Glutamatergic neuron (in vitro differentiated cells): ENCODE results near the gene CARNS1. TPM values are rescaled to one million over a fixed set of nuclear protein-coding genes. Genes with fewer than 3 reads are reported as not detected.
"Not testable (repeated sequence)": the region's sequence is repeated elsewhere in the genome, so short reads cannot be mapped to it uniquely, and the experiment has no call there.

Experiments
- DNase-seq: peaks from one replicate; pipeline ENCODE4 v3.0.0; 2022
- H3K27ac Mint-ChIP-seq: one replicate; pipeline ENCODE4 v1.8.0; 2020; ENCODE audit warnings: mild to moderate bottlenecking, mixed read lengths, inconsistent platforms; ENCODE audit not compliant: unreplicated experiment
- H3K27me3 Mint-ChIP-seq: one replicate; pipeline ENCODE4 v1.8.0; 2020; ENCODE audit warnings: mild to moderate bottlenecking, moderate library complexity, mixed read lengths, inconsistent platforms; ENCODE audit not compliant: unreplicated experiment
- H3K36me3 Mint-ChIP-seq: one replicate; pipeline ENCODE4 v1.8.0; 2020; ENCODE audit warnings: mild to moderate bottlenecking, mixed read lengths, inconsistent platforms; ENCODE audit not compliant: unreplicated experiment
- H3K4me1 Mint-ChIP-seq: one replicate; pipeline ENCODE4 v1.8.0; 2020; ENCODE audit warnings: mild to moderate bottlenecking, low read depth, mixed read lengths, inconsistent platforms; ENCODE audit not compliant: unreplicated experiment
- H3K4me3 Mint-ChIP-seq: one replicate; pipeline ENCODE4 v1.8.0; 2020; ENCODE audit warnings: mild to moderate bottlenecking, mixed read lengths, inconsistent platforms; ENCODE audit not compliant: unreplicated experiment
- H3K9me3 Mint-ChIP-seq: one replicate; pipeline ENCODE4 v1.8.0; 2020; ENCODE audit warnings: mild to moderate bottlenecking, moderate library complexity, mixed read lengths, inconsistent platforms; ENCODE audit not compliant: unreplicated experiment
- total RNA-seq: library from RNA; stranded (reverse); fragmentation: NEBNext Ultra II Directional; extraction: Animal tissue kit (Norgen Biotek cat#: 25700); gene quantifications from one replicate; pipeline ENCODE4 v1.2.1, GENCODE V29; 2021; ENCODE audit not compliant: unreplicated experiment
- TF ChIP-seq, protein P1 (sequence below): fragments of 200-600 bp; sonication (generic); IDR thresholded peaks from one replicate; pipeline ENCODE4 v1.5.0; 2021; ENCODE audit not compliant: partially characterized antibody, unreplicated experiment

CARNS1 gene
- total RNA-seq, 1 donor from 2014 or later: 0.07 TPM

DNA sequence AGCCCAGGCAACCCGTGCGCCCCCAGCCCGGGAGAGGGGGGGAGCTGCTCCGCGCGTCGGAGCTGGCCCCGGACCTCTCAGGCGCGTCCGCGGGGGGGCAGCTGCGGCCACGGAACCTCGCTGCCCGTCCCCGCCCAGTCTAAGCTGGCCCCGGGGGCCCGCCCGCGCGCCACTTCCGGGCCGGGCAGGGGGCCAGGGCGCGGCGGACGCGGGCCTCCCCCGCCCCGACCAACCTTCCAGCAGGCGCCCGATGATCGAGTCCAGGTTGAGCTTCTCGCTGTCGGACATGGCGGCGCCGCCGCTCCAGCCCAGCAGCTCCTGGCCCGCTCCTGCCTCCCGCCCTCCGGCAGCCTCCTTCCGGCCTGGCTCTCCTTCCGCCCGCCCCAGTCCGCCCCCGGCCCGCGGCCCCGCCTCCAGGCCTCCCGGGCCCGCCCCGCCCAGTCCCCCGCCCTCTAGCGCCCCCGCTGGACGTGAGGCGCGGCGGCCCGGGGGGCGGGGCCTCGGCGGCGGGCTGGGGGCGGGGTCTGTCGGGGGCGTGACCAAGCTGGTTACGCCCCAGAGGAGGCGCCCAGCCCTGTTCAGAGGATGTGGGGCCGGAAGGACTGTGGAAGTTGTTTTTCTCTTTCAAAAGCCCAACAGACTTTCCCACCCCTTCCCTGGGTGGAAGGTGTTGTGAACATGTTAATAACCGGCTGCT is 13.8 kb upstream of the CARNS1 start, which contains the start of gene PPP1CA:
PPP1CA (minus strand) TSS at position 364 of the 697 bp plus-strand sequence; CDS start at position 288, 76 bp downstream.
- H3K36me3 Mint-ChIP-seq: no peaks in the 10 kb centered on the region
- H3K9me3 Mint-ChIP-seq: peaks cover 1% of the 10 kb centered on the region
- TF ChIP-seq, protein P1, sequence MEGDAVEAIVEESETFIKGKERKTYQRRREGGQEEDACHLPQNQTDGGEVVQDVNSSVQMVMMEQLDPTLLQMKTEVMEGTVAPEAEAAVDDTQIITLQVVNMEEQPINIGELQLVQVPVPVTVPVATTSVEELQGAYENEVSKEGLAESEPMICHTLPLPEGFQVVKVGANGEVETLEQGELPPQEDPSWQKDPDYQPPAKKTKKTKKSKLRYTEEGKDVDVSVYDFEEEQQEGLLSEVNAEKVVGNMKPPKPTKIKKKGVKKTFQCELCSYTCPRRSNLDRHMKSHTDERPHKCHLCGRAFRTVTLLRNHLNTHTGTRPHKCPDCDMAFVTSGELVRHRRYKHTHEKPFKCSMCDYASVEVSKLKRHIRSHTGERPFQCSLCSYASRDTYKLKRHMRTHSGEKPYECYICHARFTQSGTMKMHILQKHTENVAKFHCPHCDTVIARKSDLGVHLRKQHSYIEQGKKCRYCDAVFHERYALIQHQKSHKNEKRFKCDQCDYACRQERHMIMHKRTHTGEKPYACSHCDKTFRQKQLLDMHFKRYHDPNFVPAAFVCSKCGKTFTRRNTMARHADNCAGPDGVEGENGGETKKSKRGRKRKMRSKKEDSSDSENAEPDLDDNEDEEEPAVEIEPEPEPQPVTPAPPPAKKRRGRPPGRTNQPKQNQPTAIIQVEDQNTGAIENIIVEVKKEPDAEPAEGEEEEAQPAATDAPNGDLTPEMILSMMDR: peak; percentile 70
- peak; percentile 94 for DNase-seq
- H3K27ac Mint-ChIP-seq: peak within 1 kb of the TSS; percentile 50
- H3K27me3 Mint-ChIP-seq: peaks cover 4% of the 10 kb centered on the region
- peak within 1 kb of the TSS; percentile 84 for H3K4me3 Mint-ChIP-seq
- H3K4me1 Mint-ChIP-seq: peaks cover 4% of the 10 kb centered on the region

DNA sequence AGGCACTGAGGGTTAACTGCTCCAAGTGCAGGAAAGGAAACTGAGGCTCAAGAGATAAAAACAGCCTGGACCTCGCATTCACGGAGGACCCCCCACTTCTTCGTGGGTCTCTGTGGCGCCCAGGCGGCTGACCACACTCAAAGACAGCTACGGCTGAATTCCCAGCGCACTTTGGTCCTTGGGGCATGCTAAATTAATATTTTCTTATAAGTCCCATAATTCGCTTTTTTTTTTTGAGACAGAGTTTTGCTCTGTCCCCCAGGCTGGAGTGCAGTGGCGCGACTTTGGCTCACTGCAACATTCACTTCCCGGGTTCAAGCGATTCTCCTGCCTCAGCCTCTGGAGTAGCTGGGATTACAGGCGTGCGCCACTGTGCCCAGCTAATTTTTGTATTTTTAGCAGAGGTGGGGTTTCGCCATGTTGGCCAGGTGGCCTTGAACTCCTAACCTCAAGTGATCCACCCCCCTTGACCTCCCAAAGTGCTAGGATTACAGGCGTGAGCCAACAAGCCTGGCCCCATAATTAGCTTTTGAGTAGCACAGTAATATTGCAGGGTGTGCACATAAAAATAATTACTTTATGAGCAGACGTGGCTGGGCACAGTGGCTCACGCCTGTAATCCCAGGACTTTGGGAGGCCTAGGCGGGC is 13.2 kb upstream of the CARNS1 start:
- not testable (repeated sequence) for DNase-seq, H3K9me3 Mint-ChIP-seq, H3K27me3 Mint-ChIP-seq, H3K4me3 Mint-ChIP-seq, H3K36me3 Mint-ChIP-seq, H3K27ac Mint-ChIP-seq, H3K4me1 Mint-ChIP-seq

DNA sequence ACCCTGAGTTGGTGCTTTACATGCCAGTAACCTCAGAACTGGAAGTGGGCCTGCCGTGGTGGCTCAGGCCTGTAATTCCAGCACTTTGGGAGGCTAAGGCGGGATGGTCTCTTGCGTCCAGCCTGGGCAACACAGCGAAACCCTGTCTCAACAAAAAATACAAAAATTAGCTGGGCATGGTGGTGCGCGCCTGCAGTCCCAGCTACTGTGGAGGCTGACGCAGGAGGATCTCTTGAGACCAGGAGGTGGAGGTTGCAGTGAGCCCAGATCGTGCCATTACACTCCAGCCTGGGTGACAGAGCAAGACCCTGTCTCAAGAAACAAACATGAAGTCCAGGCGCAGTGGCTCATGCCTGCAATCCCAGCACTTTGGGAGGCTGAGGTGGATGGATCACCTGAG is 12.4 kb upstream of the CARNS1 start:
- not testable (repeated sequence) for H3K36me3 Mint-ChIP-seq, H3K4me3 Mint-ChIP-seq, H3K4me1 Mint-ChIP-seq, DNase-seq, H3K27me3 Mint-ChIP-seq, H3K9me3 Mint-ChIP-seq, H3K27ac Mint-ChIP-seq

GRCh38 chr11:67404515-67405195 is 10.8 kb upstream of the CARNS1 start:
- Mint-ChIP-seq H3K9me3 (no peaks in the 10 kb centered on the region), H3K27ac (no peak overlapping the region), H3K27me3 (peaks cover 5% of the 10 kb centered on the region), H3K4me3 (no peak overlapping the region), H3K36me3 (no peaks in the 10 kb centered on the region), H3K4me1 (peaks cover 8% of the 10 kb centered on the region)
- DNase-seq: no peak
- TF ChIP-seq, protein P1: no peak

GRCh38 chr11:67405196-67405567 is 10.3 kb upstream of the CARNS1 start:
- TF ChIP-seq, protein P1: no peak
- DNase-seq: no peak
- Mint-ChIP-seq H3K9me3 (no peaks in the 10 kb centered on the region), H3K27ac (no peak overlapping the region), H3K36me3 (no peaks in the 10 kb centered on the region), H3K27me3 (peaks cover 5% of the 10 kb centered on the region), H3K4me1 (peaks cover 8% of the 10 kb centered on the region), H3K4me3 (no peak overlapping the region)
